Measurements from ENCODE around the gene RAPGEF2.
"Not testable (repeated sequence)": the region's sequence is repeated elsewhere in the genome, so short reads cannot be mapped to it uniquely, and the experiment has no call there.

The RAPGEF2 gene, protein sequence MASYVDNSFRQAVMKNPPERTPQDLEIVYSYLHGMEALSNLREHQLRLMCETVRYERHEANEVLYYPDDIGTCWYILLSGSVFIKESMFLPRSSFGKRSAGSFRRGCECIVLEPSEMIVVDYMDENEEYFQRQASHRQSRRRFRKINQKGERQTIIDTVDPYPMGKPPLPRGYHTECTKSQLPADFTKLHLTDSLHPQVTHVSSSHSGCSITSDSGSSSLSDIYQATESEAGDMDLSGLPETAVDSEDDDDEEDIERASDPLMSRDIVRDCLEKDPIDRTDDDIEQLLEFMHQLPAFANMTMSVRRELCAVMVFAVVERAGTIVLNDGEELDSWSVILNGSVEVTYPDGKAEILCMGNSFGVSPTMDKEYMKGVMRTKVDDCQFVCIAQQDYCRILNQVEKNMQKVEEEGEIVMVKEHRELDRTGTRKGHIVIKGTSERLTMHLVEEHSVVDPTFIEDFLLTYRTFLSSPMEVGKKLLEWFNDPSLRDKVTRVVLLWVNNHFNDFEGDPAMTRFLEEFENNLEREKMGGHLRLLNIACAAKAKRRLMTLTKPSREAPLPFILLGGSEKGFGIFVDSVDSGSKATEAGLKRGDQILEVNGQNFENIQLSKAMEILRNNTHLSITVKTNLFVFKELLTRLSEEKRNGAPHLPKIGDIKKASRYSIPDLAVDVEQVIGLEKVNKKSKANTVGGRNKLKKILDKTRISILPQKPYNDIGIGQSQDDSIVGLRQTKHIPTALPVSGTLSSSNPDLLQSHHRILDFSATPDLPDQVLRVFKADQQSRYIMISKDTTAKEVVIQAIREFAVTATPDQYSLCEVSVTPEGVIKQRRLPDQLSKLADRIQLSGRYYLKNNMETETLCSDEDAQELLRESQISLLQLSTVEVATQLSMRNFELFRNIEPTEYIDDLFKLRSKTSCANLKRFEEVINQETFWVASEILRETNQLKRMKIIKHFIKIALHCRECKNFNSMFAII (N-terminal part only)

DNA sequence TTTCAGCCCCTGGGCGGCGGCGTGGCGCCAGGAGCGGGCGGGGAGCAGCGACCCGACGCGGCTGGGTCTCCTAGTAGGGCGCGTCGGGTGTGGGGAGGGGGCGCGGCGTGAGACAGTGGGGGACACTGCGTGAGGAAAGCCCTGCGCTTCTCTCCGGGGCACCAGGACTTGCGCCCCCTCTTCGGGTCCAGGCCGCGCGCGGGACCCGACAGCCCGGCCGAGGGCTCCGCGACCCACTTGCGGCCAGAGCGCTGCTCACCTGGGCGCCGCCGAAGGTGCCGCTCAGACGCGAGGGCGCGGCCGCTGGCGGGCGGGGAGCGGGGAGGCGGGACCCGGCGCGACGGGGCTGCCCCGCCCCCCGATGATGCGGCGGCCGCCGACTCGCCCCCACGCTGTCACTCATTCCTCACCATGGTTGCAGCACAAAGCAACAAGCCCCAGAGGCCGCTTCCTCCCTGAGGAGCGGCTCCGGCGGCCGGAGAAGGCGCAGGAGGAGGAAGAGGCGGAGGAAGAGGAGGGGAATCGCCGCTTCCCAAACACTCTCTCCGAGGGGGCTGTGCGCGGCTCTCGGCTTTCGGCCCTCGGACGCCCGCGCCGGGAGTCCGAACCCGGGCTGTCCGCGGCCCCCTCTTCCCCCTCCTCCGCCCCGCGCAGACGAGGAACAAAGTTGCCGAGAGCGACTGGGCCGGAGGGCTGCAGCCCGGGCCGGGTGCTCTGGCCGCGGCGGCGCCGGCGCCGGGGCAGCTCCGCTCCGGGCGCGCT, at the start of gene RAPGEF2:
TSS of gene RAPGEF2 (plus strand) at position 458 of the 762 bp plus-strand sequence. CDS start 1,084 bp downstream, outside the sequence.
- DNase-seq (ENCODE audit: low spot score) = peak; percentile 86

DNA sequence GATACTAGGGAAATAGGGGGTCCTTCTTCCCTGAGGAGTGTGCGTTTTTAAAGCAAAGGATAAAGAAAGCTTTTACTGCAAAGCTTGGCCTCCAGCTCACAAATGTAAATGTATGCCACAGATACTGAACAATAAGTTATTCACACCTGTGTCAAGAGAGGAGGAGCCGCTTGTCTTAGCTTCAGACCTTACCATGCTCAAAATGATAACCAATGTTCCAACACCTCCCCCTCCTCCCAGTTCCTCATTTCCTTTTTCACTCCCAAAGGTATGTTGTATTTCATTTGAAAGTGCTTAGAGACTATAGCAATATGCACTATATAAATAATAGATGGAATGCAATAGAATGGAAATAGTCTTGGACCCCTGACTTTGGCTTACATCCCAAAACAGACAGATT, 47.0 kb upstream of the RAPGEF2 start:
- no peak for DNase-seq (ENCODE audit: low spot score)

DNA sequence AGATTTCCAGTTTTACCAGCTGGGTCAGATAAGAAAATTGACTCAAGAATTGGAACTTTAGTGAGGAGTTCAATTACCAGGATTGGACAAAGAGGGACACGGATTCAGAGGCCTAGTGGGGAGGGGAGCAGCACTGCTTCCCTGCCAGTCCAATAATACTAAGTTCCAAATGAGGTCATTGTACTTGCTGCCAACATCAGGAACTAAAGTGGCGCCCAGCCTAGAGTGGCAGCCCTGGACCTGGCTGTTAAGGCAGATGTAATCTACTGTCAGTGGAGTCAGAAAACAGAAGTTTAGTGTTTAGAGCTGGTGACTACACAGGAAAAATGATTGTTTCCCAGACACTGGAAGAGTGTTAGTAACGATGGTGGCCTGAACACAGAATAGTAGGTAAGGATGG, 42.7 kb upstream of the RAPGEF2 start:
- no peak for DNase-seq (ENCODE audit: low spot score)

DNA sequence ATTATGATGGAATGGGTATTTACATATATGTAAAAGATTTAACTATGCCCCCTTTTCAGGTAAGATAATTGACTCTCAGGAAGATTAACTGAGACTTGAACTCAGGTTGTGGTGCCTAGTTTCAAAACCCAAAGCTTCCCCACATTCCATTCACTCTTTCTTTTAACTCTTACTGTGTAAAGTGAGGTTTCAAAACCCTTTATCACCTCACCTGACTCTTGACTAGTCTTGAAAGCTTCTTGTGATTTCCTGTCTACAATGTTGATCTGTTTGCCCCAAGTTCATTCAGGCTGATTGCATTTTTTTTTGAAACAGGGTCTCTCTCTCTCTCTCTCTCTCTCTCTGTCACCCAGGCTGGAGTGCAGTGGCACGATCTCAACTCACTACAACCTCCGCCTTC, 40.5 kb upstream of the RAPGEF2 start:
- DNase-seq (ENCODE audit: low spot score) = no peak

DNA sequence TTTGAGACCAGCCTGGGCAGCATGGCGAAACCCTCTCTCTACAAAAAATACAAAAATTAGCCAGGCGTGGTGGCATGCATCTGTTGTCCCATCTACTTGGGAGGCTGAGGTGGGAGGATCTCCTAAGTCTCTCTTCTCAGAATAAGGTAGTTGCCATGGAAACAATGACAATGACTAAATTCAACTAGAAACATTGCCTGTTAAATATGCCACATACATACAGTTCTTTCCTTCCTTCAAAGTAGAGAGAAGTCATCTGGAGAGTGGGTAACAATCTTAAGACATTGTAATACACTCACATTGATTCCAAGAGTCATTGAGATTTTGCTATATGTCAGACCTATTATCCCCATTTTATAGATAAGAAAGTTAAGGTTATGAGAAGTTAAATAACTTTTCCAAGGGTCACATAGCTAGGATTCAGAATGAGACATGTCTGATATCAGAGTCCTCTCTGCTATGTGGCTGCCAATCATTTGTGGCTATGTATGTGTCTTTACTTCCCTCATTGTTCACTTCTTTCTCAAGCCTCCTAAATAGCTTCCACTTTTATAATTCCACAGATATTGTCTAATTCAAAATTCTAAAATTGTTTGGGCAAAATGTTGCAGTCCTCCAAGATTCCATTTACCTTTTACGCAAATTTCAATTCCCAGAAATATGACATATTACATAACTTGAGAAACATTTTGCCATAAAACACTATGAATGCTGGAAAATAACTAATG, 37.2 kb upstream of the RAPGEF2 start:
- no peak for DNase-seq (ENCODE audit: low spot score)

DNA sequence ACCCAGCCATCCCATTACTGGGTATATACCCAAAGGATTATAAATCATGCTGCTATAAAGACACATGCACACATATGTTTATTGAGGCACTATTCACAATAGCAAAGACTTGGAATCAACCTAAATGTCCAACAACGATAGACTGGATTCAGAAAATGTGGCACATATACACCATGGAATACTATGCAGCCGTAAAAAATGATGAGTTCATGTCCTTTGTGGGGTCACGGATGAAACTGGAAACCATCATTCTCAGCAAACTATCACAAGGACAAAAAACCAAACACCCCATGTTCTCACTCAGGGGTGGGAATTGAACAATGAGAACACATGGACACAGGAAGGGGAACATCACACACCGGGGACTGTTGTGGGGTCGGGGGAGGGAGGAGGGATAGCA, 34.7 kb upstream of the RAPGEF2 start:
- not testable (repeated sequence) for DNase-seq (ENCODE audit: low spot score)

DNA sequence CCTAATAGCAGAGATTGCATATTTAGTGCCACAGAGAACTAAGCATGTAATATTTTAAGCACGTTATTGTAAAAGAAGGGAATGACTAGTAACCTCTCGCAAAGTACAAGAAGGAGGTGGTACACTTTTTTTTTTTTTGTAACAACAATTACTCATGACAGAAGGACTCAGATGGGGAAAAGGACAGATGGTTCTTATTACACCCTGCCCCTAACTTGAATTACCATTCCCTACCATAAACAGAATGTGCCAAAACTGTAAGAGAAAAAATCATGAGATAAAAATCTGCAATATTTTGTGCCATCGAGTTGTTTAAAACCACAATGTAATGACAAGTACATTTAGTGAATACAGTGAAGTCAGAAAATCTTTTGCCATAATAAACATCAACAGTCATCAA, 33.0 kb upstream of the RAPGEF2 start:
- DNase-seq (ENCODE audit: low spot score) = no peak

DNA sequence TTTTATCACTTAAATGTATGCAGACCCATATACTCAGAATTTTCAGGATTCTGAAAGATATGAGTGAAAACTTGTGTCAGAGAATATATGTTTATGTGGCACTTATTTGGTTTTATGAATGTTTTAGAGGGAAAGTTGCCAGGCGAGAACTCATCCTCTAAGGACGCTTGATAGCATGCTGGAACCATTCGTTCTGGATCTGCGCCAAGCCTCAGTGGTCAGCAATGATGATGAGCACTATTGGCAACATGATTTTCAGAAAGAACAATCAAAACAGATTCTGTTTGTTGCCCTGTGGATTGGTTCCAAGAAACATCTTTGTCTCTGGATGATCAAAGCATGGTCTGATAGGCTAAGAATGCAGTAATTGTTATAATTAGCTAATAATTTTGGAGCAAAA, 32.1 kb upstream of the RAPGEF2 start:
- no peak for DNase-seq (ENCODE audit: low spot score)

DNA sequence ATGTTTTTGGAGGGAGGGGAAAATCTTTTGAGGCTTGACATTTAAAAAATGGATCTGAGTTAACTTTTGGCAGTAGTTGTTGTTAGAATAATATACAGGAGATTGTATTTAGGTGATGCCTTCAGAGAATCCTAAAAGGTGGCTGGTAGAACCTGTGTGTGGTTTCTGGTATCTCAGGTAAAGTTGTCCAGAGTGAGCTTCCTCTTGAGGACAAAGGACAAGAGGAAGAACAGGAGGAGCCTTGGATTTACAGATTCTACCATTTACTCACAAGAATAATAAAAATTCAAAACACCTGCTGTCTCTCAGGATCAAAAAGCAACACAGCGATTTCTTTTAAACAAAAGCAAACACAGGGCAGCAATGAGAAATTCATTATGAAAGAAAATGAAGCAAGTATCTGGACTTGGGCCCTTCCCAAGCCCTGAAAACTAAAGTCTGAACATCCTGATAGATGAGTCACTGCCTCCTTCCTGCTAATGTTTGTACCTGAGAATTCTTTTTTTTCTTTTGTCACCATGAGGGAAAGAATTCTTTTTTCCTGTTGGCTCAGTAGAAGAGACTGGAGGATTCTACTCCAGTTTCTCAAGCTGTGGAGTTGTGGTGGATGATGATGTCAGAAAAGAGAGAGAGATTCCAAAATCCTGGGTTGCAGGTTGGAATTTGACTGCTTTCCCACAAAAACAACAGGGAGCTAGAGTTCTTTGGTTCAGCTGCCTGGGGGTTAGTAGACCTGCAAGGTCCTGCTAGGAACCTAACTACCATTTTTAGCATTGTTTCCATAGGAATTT, 31.5 kb upstream of the RAPGEF2 start:
- DNase-seq (ENCODE audit: low spot score) = peak; percentile 52

DNA sequence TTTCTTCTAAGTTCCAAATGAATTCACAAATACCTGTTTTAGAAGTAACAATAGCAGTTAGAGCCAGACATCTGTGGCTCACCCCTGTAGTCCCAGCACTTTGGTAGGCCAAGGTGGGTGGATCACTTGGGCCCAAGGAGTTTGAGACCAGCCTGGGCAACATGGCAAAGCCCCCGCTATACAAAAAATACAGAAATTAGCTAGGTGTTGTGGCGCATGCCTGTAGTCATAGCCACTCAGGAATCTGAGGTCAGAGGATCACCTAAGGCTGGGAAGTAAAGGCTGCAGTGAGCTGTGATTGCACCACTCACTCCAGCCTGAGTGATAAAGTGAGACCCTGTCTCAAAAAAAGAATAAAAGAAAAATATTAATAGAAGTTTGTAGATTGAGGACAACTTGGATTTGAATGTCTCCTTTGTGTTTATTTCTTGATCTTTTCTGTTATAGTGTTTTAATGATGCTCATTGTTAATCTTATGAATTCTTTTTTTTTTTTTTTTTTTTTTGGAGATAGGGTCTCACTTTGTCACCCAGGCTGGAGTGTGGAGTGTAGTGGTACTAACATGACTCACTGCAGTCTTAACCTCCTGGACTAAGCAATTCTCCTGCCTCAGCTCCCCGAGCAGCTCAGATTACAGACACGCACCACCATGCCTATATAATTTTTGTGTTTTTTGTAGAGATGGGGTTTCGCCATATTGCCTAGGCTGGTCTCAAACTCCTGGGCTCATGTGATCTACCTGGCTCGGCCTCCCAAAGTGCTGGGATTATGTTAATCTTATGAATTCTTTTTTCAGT, 30.7 kb upstream of the RAPGEF2 start:
- DNase-seq (ENCODE audit: low spot score) = no peak

DNA sequence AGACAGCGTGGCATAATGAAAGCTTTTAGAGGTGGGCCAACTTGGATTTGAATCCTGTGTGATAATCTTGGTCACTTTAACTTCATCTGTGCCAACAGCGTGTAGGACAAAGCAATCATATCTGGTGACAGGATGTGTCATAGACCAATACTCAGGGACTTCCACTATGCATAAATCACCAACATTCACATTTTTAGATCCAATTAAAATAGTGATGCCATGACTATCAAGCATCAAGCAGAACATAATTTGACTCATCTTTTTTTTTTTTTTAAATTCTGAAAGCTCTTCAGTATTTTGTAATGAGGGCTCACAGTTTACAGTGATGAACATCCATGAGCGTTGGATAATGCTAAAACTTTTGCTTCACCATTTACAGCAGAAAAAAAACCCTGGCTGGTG, 27.3 kb upstream of the RAPGEF2 start:
- DNase-seq (ENCODE audit: low spot score) = peak; percentile 33

DNA sequence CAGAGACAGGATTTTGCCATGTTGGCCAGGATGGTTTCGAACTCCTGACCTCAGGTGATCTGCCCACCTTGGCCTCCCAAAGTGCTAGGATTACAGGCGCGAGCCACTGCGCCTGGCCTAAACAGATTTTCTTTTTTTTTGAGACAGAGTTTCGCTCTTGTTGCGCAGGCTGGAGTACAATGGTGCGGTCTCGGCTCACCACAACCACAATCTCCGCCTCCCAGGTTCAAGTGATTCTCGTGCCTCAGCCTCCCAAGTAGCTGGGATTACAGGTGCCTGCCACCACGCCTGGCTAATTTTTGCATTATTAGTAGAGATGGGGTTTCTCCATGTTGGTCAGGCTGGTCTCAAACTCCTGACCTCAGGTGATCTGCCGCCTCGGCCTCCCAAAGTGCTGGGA, 25.9 kb upstream of the RAPGEF2 start:
- not testable (repeated sequence) for DNase-seq (ENCODE audit: low spot score)

DNA sequence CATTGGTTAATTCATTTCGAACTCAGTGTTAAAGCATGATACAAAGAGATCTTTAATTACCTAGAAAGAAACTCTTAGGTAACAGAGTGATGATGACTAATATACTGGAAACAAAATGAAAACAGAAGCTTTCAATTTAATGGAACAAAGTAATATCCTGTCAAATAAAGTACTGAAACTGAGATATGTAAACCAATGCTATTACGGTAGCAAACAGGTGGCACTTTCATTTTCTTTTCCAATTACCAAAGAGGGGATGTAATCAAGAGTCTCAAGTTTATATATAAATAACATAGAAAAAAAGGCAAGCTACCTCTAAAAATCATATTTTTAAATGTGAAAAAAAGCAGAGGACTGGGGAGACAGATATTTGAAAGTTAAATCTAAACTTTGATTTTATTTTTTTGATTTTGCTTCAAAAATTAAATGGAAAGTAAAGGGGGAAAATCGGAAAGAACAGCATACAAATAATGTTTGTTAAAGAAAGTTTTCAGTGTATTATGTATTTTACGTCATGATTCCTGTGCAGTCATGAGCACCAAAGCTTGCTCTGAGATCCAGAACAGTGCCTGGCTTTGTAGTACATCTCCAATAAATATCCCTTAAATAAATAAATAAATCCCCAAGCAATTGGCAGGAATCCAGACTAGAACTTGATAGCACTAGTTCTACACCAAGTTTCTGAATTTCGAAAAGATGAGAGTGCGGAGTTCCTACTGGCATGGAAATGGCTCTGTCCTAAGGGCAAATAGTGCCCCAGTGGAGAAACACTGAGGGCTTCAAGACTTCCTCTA, 25.0 kb upstream of the RAPGEF2 start:
- DNase-seq (ENCODE audit: low spot score) = no peak

DNA sequence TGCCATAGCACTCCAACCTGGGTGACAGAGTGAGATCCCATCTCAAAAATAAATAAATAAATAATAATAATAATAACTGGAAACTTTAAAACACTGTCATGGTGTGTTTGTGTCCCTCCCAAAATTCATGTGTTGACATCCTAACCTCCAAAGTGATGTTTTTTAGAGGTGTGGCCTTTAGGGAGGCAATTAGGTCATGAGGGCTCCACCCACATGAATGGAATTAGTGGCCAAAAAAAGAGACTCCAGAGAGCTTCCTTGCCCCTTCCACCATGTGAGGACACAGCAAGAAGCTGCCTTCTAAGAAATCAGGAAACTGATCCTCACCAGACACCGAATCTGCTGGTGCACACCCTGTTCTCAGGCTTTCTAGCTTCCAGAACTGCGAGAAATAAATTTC, 23.8 kb upstream of the RAPGEF2 start:
- no peak for DNase-seq (ENCODE audit: low spot score)

DNA sequence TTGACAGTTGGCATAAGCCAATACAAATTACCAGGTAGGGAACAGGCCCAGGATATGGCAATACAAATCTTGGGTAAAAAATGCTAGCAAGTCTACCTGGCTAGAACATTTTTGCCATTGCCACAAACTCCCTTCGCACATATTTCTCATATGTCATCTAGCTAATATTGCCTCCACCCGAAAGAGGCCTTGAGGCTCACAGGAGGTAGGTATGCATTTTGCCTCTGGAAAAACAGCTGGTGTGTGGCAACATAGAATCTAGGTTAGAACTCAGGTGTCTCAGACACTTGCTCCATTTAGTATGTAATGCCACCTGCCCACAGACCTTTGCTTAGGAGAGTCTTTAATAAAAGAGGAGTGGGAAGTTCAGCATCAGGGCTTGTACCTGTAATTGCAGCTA, 16.3 kb upstream of the RAPGEF2 start:
- no peak for DNase-seq (ENCODE audit: low spot score)

DNA sequence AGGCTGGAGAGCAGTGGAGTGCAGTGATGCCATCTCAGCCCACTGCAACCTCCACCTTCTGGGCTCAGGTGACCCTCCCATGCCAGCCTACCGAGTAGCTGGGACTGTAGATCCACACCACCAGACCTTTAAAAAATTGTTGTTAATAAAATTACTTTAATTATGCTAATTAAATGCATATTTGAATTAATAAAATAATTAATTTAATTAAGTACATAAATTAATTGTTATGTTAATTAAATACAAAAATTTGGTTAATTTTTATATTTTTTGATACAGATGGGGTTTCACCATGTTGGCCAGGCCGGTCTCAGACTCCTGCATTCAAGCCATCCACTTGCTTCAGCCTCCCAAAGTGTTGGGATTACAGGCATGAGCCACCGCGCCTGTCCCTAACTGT, 12.6 kb upstream of the RAPGEF2 start:
- no peak for DNase-seq (ENCODE audit: low spot score)

DNA sequence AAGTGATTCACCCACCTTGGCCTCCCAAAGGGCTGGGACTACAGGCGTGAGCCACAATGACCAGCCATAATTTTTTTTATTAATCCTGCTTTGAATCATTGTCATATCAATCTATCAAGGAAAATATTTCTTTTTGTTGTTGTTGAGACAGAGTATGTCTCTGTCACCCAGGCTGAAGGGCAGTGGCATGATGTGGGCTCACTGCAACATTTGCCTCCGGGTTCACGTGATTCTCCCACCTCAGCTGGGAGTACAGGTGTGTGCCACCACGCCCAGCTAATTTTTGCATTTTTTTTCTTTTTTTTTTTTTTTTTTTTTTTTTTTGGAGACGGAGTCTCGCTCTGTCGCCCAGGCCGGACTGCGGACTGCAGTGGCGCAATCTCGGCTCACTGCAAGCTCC, 8.7 kb upstream of the RAPGEF2 start:
- DNase-seq (ENCODE audit: low spot score) = not testable (repeated sequence)

DNA sequence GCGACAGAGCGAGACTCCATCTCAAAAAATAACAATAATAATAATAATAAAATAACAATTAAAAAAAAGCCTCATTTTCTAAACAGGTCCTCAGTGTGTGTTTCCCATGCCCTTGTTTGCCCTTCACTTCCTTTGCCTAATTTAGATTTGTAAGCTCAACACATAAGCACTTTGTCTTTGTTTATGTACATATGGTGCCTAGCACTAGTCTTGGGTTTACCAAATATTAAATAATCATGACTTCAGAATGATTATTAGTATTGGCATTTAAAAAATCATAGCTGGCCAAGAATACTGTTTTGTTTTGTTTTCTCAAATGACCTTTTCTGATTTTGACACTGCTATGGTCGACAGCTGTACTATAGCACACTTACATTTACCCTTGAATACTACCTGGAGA, 6.4 kb upstream of the RAPGEF2 start:
- no peak for DNase-seq (ENCODE audit: low spot score)

DNA sequence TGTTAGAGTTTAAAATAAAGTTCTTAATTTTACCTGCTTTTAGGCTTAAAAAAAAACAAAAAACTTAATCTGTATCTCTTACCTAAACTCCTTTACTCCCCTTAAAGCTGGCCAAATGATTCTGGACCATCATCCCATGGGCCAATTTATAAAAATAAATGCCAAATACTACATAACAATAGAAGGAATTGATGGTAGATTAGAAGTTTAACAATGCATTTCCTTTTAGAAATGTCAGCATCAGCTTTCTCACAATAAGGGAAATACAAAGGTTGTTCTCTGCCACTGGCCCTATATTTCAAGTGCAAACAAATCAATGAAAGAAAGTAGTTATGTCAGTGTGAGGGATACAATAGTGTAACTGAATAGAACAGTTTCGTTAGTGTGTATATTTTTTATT, 5.7 kb upstream of the RAPGEF2 start:
- no peak for DNase-seq (ENCODE audit: low spot score)
